GM18511 (cell line): ENCODE measurements around the gene ADAM20.
"Not testable (repeated sequence)": the region's sequence is repeated elsewhere in the genome, so short reads cannot be mapped to it uniquely, and the experiment has no call there.

Experiments used
- ATAC-seq: cut with Tn5 transposase; IDR thresholded peaks from one replicate; pipeline ENCODE4 v1.9.1; 2021; ENCODE audit warnings: mild to moderate bottlenecking, moderate library complexity; ENCODE audit not compliant: unreplicated experiment

ADAM20 gene

GRCh38 chr14:70534904-70535303 is at the start of gene ADAM20:
TSS of gene ADAM20 (minus strand) at chr14:70535004. CDS start at chr14:70524757, 10,247 bp downstream.
- no peak for ATAC-seq

- no peak for ATAC-seq
These were observed 42.1 kb upstream of the ADAM20 start for GRCh38 chr14:70576891-70577290.

- no peak for ATAC-seq
These were observed 38.2 kb upstream of the ADAM20 start for GRCh38 chr14:70573050-70573449.

DNA sequence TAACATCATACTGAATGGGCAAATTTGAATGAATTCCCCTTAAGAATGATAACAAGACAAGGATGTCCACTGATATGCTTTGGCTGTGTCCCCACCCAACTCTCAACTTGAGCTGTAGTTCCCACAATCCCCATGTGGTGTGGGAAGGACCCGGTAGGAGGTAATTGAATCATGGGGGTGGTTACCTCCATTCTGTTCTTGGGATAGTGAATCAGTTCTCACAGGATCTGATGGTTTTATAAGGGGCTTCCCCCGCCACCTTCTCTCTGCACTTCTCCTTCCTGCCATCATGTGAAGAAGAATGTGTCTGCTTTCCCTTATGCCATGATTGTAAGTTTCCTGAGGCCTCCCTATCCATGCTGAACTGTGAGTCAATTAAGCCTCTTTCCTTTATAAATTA is 36.3 kb upstream of the ADAM20 start:
- ATAC-seq: no peak

DNA sequence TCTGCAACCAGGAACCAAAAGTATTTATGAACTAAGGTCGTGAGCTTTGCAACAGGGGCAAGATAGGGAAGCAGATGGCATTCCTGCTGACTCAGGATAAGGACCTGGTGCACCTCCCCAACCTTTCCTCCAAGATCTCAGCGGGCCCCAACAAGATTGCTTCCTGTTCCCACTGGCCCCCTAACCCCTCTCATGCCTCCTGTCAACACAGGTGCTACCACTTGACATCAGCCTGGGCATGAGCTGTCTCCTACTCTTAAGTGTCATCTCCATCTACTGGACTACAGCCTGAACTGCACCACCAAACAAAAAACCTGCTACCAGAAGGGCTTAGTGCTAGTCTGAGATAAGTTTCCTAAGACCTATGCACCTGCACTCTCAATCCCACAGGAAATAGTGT is 33.0 kb upstream of the ADAM20 start:
- ATAC-seq: no peak

DNA sequence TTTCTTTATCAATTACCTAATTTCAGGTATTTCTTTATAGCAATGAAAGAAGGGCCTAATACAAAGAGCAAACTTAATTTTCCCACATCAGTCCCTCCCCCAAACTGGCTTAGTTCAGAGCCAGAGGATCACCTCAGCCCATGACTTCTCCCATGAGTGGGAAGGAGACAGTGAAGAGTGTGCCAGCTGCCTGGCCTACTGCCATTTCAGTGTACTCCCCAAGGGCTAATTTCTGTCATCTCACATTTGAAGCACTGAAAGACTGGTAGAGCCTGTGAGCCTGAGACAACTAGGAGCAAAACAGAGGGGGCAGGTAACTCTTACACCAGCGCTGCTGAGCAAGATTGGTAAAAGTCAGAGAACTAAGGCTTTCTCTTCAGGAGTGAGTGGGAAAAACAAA is 29.1 kb upstream of the ADAM20 start:
- ATAC-seq: no peak

- ATAC-seq: no peak
These were observed 28.6 kb upstream of the ADAM20 start for GRCh38 chr14:70563417-70563816.

- no peak for ATAC-seq
These were observed 23.6 kb upstream of the ADAM20 start for GRCh38 chr14:70558356-70558755.

- no peak for ATAC-seq
These were observed 21.1 kb upstream of the ADAM20 start for GRCh38 chr14:70555890-70556289.

- ATAC-seq: no peak
These were observed 3.3 kb upstream of the ADAM20 start for GRCh38 chr14:70538087-70538486.

GRCh38 chr14:70536830-70537229 is 2.0 kb upstream of the ADAM20 start:
- no peak for ATAC-seq

- ATAC-seq: no peak
These were observed 4.4 kb downstream of the ADAM20 start for GRCh38 chr14:70530417-70530816.

DNA sequence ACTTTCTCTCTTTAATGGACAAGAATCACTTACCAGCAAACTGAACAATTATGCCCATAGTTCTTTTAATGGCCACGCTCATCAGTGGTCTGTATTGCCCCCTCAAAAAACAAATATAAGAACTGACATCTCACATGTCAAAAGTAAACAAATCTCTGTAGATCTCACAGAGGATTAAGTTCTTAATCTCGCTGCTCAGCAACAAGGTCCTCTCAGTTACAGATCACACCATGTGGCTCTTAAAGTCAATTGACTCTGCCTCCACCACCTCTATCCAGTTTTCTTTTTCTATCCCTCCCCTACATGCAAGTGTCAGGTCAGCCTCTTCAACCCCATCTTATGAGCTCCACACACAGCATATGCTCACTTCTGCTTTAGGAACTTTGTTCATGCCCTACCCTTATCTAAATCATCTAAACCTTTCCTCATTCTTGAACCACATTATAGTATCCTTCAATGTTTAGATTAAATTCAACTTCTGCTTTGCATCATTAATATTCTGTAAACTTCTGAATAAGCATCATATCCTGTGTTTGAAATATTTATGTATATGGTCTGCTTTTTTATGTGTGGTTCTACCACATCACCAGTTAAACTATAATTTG is 7.2 kb downstream of the ADAM20 start:
- no peak for ATAC-seq

DNA sequence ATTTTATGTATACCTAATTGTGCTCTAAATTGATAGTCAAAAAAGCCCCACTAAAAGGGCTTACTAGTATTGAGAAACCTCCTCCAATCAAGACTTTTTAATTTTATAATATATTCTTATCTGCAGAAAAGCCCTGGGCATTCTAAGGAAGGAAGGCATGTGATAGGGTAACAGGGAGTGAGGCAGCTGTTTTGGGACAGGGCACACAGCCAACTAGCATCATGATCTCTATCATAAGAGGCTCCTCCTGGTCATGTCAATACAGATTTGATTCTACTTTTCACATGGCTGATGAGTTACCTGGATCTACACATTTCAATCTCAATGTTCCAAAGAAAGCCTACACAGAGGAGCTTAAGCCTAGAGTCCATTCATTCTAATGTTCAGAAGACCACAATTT is 9.1 kb downstream of the ADAM20 start:
- ATAC-seq: no peak

- no peak for ATAC-seq
These were observed 19.0 kb downstream of the ADAM20 start for GRCh38 chr14:70515811-70516210.

- no peak for ATAC-seq
These were observed 20.4 kb downstream of the ADAM20 start for GRCh38 chr14:70514168-70515069.

DNA sequence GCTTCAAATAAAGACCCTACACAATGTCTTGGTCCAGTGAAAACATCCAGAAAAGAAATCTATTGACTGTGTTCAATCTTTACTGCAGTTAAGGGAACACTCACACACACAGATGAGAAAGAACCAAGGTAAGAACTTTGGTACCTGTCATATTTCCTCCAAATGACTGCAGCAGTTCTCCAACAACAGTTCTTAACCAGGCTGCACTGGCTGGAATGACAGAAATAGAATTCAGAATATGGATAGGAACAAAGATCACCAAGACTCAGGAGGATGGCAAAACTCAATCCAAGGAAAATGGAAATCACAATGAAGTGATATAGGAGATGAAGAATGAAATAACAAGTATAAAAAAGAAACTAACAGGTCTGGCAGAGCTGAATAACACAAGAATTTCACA is 36.6 kb downstream of the ADAM20 start:
- no peak for ATAC-seq

- ATAC-seq: no peak
These were observed 45.1 kb downstream of the ADAM20 start for GRCh38 chr14:70489579-70490200.

GRCh38 chr14:70477356-70478105 is 57.3 kb downstream of the ADAM20 start:
- not testable (repeated sequence) for ATAC-seq

DNA sequence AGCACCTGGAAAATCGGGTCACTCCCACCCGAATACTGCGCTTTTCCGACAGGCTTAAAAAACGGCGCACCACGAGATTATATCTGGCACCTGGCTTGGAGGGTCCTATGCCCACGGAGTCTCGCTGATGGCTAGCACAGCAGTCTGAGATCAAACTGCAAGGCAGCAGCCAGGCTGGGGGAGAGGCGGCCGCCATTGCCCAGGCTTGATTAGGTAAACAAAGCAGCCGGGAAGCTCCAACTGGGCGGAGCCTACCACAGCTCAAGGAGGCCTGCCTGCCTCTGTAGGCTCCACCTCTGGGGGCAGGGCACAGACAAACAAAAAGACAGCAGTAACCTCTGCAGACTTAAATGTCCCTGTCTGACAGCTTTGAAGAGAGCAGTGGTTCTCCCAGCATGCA is 59.3 kb downstream of the ADAM20 start:
- not testable (repeated sequence) for ATAC-seq

DNA sequence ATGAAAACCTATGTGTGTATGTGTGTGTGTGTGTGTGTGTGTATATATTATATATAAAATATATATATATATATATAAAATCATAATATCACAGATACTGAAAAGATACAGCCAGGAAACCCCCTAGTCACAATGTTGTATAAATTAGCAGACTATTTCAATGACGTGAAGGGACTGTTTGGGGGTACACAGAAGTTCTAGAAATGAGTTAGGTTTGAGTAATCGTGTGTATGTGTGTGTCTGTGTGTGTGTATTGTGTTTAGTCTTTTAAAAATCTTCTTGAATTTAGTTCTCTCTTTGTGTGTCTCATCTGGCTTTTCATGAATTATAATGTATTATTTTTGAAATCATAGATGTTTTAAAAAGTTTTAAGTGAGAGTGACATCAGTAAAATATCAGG is 61.0 kb downstream of the ADAM20 start:
- ATAC-seq: no peak
